Measurements from ENCODE around the gene ITGA11. TPM values are rescaled to one million over a fixed set of nuclear protein-coding genes. Genes with fewer than 3 reads are reported as not detected.

ITGA11 gene
- polyA plus RNA-seq, 6 donors from 2014 or later: 0.04 TPM; not detected in 5

DNA sequence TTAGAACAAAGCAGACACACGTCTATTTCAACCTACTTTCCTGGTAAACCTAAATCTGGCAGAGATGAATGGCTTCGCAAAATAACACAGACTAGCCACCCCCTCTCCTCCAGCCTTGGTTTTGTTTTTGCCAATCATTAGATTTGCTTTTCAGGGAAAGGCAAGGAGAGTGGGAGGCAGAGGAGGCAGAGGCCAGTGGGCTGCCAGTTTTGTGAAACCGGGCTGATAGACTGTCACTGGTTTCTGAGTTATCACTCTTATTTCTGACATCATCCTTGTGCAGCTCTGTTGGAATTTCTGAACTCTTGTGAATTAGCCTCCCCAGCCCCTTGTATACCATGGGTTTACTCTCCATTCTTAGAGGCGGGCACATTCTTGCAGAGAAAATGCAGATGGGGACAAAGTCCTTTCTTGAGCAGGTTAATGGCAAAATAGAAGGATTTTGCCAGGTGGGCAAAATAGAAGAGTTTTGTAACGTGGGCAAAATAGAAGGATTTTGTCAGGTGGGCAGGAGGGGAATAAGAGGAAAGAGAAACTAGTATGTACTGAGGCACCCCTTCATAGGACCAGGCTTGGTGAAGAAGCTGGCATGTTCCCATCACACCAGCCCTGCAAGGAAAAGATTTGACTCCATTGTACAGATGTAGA is 157.6 kb downstream of the ITGA11 start:
- Mint-ChIP-seq H3K27me3 (no peaks in the 10 kb centered on the region), H3K4me3 (peak overlapping the region in 2 of 8 donors; percentile 65 to 97), H3K27ac (peak overlapping the region in 1 of 6 donors; percentile 16), H3K4me1 (peaks cover 20 to 25% (median 22%) of the 10 kb centered on the region in 3 donors), H3K9me3 (no peaks in the 10 kb centered on the region), H3K36me3 (no peaks in the 10 kb centered on the region)
- DNase-seq: no peak
- ATAC-seq (ENCODE audit: low read depth in 2 of 2): no peak

DNA sequence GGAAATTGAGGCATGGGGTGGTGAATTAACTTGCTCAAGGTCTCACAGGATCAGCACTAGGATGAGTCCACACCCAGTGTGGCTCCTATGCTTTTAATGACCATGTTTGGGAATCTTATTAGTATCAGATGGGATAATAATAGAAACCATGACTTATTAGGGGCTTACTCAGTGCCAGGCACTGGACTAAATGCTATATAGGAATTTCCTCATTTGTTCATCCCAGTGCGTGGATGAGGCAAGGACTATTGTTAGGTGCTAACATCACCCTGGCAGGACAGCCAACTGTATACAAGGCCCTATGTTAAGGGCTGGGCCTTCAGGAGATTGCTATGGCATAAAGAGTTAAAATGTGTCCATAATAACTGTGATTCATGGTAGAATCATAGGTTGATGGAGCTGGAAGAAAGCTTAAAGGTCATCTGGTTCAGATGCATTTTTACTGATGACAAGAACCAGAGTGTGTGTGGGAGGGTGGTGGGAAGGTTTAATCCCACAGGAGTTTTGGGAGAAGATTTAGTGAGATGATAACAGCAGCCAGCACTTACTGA is 159.2 kb downstream of the ITGA11 start:
- Mint-ChIP-seq H3K4me3 (peak overlapping the region in 1 of 8 donors; percentile 97), H3K27ac (no peak overlapping the region)

DNA sequence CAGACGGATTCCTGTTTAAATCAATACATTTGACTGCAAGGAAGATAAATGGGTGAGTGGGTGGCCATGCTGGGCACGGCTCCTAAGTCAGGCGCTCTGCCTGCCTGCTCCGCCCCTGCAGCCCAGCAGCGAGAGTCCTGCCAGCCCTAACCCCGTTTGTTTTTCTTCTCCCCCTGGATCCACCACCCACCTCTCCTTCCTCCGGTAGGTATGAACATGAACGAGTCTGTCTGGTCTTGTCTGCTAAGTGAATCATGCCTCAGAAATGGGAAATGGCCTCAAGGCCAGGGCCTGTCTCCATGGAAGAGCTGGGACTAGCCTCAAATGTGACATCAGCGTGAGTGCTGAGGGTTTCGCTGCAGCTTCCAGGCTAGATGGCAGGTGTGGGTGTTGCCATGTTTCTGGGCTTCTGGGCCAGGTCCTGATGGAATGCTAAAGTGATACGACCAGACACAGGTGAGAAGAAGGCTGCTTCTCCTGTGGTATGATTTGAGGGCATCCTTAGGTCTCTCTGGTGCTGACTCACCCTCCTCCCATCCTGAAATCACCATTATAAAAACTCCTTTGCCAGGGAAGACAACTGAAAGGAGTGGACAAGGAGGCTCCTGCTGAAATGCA is 160.0 kb downstream of the ITGA11 start:
- ATAC-seq (ENCODE audit: low read depth in 2 of 2): no peak
- Mint-ChIP-seq H3K27ac (no peak overlapping the region), H3K27me3 (peaks cover 0 to 11% (median 8%) of the 10 kb centered on the region in 3 donors), H3K9me3 (no peaks in the 10 kb centered on the region), H3K4me1 (peaks cover 6 to 8% (median 6%) of the 10 kb centered on the region in 3 donors), H3K4me3 (no peak overlapping the region), H3K36me3 (no peaks in the 10 kb centered on the region)
- DNase-seq: no peak

More for the DNA sequence above, 159.2 kb downstream of the ITGA11 start:
- no peak for ATAC-seq (ENCODE audit: low read depth in 2 of 2)
- Mint-ChIP-seq H3K9me3 (no peaks in the 10 kb centered on the region), H3K36me3 (no peaks in the 10 kb centered on the region), H3K4me1 (peaks cover 10 to 14% (median 12%) of the 10 kb centered on the region in 3 donors), H3K27me3 (peaks cover 0 to 7% (median 3%) of the 10 kb centered on the region in 3 donors)
- DNase-seq: no peak

DNA sequence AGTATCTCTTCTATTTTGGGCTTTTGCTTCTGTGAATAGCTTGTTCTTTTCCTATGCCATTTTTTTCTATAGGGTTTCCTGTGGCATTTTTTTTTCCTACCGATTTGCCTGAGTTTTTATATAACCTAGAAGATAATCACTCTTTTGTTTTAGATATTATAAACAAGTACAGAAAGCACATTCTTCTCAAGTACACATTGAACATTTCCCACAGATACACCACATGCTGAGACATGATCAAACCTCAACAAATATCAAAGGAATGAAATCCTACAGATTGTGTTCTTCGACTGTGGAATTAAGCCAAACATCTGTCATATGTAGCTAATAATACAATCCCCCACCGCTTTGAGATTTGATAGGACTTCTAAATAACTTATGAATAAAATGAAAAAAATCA is 163.6 kb downstream of the ITGA11 start:
- no peaks in the 10 kb centered on the region for H3K36me3 Mint-ChIP-seq
- H3K4me1 Mint-ChIP-seq: no peaks in the 10 kb centered on the region
- H3K27me3 Mint-ChIP-seq: peaks cover 4 to 30% (median 22%) of the 10 kb centered on the region in 3 donors
- no peaks in the 10 kb centered on the region for H3K9me3 Mint-ChIP-seq
- ATAC-seq (ENCODE audit: low read depth in 2 of 2) (no peak), DNase-seq (no peak)
- no peak overlapping the region for H3K4me3 Mint-ChIP-seq
- H3K27ac Mint-ChIP-seq: no peak overlapping the region

DNA sequence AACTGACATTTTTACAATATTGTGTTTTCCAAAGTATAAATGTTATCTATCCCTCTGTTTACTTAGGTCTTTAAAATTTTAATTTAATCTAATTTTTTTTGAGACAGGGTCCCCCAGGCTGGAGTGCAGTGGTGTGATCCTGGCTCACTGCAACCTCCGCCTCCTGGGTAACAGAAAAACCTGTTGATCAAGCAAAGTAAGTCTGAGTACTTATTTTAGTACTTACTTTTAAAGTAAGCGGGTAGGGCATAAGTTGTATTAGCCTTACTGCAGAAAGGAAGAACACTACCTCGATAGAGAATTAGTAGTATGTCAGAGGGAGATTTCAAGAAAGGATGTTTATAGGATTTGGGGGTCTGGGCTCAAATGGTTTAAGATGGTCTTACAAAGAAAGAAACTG is 166.3 kb downstream of the ITGA11 start:
- Mint-ChIP-seq H3K4me1 (no peaks in the 10 kb centered on the region), H3K9me3 (no peaks in the 10 kb centered on the region), H3K27me3 (peaks cover 13 to 39% (median 30%) of the 10 kb centered on the region in 3 donors), H3K36me3 (no peaks in the 10 kb centered on the region), H3K4me3 (no peak overlapping the region), H3K27ac (no peak overlapping the region)
- no peak for ATAC-seq (ENCODE audit: low read depth in 2 of 2)
- DNase-seq: no peak

DNA sequence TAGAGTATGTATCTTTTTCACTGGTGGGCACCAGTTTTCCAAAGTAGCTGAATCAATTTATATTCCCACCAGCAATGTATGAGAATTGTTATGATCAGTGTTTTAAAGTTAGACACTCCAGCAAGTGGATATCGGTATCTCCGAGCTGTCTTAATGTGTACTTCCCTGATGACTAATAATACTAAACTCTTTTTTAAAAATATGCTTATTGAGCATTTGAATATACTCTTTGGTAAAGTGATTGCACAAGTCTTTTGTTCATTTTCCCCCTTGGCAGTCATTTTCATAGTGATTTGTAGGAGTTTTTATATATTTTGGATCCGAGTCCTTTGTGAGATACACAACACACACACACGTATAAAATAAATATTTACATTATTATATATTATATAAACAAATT is 166.9 kb downstream of the ITGA11 start:
- Mint-ChIP-seq H3K27ac (no peak overlapping the region), H3K4me3 (no peak overlapping the region), H3K9me3 (no peaks in the 10 kb centered on the region), H3K36me3 (no peaks in the 10 kb centered on the region), H3K4me1 (no peaks in the 10 kb centered on the region), H3K27me3 (peaks cover 13 to 39% (median 30%) of the 10 kb centered on the region in 3 donors)
- no peak for ATAC-seq (ENCODE audit: low read depth in 2 of 2)
- no peak for DNase-seq

DNA sequence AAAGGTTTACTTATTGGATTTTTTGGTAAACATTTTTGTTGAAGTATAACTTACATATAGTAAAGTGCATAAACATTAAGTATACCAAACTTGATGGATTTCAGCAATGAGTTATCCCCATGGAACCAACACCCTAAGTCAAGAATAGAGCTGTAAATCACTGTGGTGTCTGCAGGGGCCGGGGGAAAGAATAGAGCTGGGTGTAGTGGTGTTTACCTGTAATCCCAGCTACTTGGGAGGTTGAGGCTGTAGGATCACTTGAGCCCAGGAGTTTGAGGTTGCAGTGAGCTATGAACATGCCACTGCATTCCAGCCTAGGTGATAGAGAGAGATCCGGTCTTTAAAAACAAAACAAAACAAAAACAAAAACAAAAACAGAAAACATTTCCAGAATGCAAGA is 167.7 kb downstream of the ITGA11 start:
- Mint-ChIP-seq H3K4me1 (no peaks in the 10 kb centered on the region), H3K9me3 (no peaks in the 10 kb centered on the region), H3K27me3 (peaks cover 13 to 39% (median 30%) of the 10 kb centered on the region in 3 donors), H3K36me3 (no peaks in the 10 kb centered on the region), H3K4me3 (no peak overlapping the region), H3K27ac (no peak overlapping the region)
- ATAC-seq (ENCODE audit: low read depth in 2 of 2) (no peak), DNase-seq (no peak)

DNA sequence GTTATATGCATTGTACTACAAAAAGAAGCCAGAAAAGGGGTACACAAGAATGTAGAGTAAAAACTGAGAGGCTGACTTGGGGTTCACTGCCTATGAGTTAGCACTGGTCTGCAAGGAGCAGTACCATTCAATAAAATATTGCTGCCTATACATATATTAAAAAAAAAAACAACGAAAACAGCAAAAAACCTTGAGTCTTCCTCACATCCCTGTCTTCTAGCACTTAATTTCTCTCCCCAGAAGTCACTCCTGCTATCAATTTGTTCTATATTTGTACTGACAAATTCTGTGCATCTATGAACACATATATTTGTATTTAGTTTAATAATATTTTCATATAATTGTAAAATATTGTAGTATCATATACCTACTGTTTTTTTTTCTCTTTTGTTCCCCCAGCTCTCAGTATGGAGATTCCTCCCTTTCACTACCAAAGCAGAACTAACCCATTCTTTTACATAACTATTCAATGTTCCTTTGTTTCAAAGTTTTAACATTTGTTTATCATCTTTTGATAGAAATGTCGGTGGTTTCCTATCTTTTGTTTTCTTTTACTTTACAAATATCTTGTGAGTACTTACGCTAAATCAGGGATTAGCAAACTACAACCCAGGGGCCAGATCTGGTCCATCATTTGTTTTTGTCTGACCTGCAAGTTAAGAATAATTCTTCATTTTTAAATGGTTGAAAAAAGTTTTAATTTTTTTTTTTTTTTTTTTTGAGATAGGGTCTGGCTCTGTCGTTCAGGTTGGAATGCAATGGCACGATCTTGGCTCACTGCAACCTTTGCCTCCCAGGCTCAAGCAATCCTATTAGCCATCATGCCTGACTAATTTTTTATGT is 169.2 kb downstream of the ITGA11 start:
- H3K36me3 Mint-ChIP-seq: no peaks in the 10 kb centered on the region
- no peak for ATAC-seq (ENCODE audit: low read depth in 2 of 2)
- no peak overlapping the region for H3K27ac Mint-ChIP-seq
- H3K4me1 Mint-ChIP-seq: no peaks in the 10 kb centered on the region
- no peak overlapping the region for H3K4me3 Mint-ChIP-seq
- peaks cover 16 to 35% (median 22%) of the 10 kb centered on the region in 3 donors for H3K27me3 Mint-ChIP-seq
- H3K9me3 Mint-ChIP-seq: no peaks in the 10 kb centered on the region
- no peak for DNase-seq

DNA sequence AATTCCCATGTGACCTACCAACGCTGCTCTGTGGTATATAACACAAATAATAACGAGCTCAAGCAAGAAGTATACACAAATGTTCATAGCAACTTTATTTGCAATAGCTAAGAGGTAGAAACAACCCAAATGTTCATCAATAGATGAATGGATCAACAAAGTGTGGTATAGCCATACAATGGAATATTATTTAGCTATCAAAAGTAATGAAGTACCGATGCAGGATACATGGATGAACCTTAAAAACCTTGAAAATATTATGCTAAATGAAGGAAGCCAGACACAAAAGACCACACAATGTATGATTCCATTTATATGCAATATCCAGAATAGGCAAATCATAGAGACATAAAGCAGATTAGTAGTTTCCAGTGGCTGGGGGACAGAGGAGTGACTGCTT is 170.0 kb downstream of the ITGA11 start:
- no peak for ATAC-seq (ENCODE audit: low read depth in 2 of 2)
- no peaks in the 10 kb centered on the region for H3K9me3 Mint-ChIP-seq
- no peak overlapping the region for H3K27ac Mint-ChIP-seq
- peaks cover 0 to 3% (median 0%) of the 10 kb centered on the region in 3 donors for H3K4me1 Mint-ChIP-seq
- H3K4me3 Mint-ChIP-seq: no peak overlapping the region
- H3K27me3 Mint-ChIP-seq: peaks cover 16 to 31% (median 21%) of the 10 kb centered on the region in 3 donors
- H3K36me3 Mint-ChIP-seq: no peaks in the 10 kb centered on the region
- DNase-seq: no peak

DNA sequence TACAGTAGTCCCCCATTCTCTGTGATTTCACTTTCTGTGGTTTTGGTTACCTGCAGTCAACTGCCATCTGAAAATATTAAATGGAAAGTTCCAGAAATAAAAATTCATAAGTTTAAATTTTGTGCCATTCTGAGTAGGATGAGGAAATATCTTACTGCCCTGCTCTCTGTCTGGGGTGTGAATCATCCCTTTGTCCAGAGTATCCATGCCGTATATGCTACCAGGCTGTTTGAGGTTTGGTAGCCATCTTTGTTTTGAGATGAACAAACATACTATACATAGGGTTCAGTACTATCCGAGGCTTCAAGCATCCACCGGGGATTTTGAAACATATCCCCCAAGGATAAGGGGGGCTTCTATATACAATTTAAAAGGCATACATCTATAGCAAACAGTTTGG is 170.7 kb downstream of the ITGA11 start:
- no peak for ATAC-seq (ENCODE audit: low read depth in 2 of 2)
- no peak overlapping the region for H3K27ac Mint-ChIP-seq
- no peak for DNase-seq
- no peaks in the 10 kb centered on the region for H3K36me3 Mint-ChIP-seq
- H3K9me3 Mint-ChIP-seq: no peaks in the 10 kb centered on the region
- peaks cover 16 to 30% (median 29%) of the 10 kb centered on the region in 3 donors for H3K27me3 Mint-ChIP-seq
- H3K4me1 Mint-ChIP-seq: peaks cover 0 to 5% (median 0%) of the 10 kb centered on the region in 3 donors
- no peak overlapping the region for H3K4me3 Mint-ChIP-seq

DNA sequence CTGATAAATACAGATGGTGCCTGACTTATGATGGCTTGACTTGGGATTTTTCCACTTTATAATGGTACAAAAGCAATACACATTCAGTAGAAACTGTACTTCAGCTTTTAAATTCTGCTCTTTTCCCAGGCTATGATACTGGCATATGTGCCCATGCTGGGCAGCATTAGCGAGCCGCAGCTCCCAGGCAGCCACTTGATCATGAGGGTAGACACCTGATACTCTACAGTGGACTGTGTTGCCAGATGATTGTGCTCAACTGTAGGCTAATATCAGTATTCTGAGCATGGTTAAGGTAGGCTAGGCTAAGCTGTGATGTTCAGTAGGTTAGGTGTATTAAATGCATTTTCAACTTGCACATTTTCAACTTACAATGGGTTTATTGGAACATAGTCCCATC is 172.1 kb downstream of the ITGA11 start:
- Mint-ChIP-seq H3K36me3 (no peaks in the 10 kb centered on the region), H3K27me3 (peaks cover 17 to 41% (median 21%) of the 10 kb centered on the region in 3 donors), H3K4me1 (peaks cover 0 to 5% (median 0%) of the 10 kb centered on the region in 3 donors), H3K27ac (no peak overlapping the region), H3K4me3 (no peak overlapping the region), H3K9me3 (no peaks in the 10 kb centered on the region)
- ATAC-seq (ENCODE audit: low read depth in 2 of 2) (no peak), DNase-seq (no peak)

DNA sequence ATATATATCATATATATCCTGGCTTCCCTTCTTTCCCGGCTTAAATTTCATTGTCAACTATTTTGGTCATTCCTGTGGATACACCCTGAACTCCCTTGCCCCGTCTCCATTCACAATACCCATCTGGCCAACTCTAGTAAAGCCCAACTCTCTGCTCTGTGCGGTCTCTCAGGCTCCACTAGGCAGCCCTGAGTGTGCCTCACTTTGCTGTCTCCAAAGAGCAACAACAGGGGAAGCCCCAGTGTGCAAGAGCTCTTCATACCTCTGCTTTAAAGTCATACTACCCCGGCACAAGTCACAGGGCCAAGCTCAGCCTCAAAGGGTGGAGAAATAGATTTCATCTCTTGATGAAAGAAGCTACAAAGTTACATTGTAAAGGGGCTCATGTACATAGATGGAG is 173.3 kb downstream of the ITGA11 start:
- Mint-ChIP-seq H3K4me1 (peaks cover 0 to 5% (median 0%) of the 10 kb centered on the region in 3 donors), H3K27ac (peak overlapping the region in 1 of 6 donors; percentile 9), H3K9me3 (no peaks in the 10 kb centered on the region), H3K4me3 (no peak overlapping the region), H3K36me3 (no peaks in the 10 kb centered on the region), H3K27me3 (peaks cover 17 to 38% (median 24%) of the 10 kb centered on the region in 3 donors)
- DNase-seq (no peak), ATAC-seq (ENCODE audit: low read depth in 2 of 2) (peak in 1 of 2 donors; percentile 41)

DNA sequence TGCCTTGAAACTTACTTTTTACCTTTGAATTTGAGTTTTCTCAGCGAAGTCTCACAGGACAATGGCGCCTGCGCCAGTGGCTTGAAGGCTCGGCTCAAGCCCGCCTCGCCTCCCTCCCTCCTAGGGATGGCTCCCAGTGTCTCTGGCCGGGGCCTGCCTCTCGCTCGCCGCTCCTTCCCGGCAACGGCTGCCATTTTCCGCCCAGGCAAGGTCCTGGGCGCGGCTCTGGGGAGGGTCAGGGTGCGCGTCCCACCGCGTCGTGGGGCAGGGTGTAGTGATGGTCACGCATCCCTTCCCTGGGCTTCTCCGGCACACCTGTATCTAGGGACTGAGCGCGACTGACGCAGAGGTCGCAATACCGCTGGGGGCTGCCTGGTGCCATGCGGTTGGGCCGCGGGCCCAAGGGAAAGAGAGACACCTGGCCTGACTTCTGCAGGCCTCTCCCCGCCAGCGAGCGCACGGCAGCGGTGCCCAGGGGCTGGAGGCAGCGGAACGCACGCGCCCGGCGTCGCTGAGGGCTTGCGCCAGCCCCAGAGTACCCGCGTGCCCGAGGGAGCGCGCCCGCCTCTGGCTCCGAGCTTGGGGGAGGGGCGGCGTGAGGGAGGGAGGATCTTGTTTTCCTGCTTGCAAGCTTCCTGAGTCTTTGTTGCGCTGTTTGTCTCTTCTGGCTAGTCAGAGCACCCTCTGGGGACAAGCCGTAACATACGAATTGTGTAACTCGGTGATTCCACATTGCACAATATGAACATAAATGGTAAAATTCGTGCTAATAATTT is 175.1 kb downstream of the ITGA11 start:
- Mint-ChIP-seq H3K27ac (peak overlapping the region in 1 of 6 donors; percentile 12), H3K4me1 (peaks cover 0 to 5% (median 0%) of the 10 kb centered on the region in 3 donors), H3K9me3 (no peaks in the 10 kb centered on the region), H3K36me3 (no peaks in the 10 kb centered on the region), H3K4me3 (peak overlapping the region; percentile 62 to 78 (median 73)), H3K27me3 (peaks cover 10 to 33% (median 21%) of the 10 kb centered on the region in 3 donors)
- ATAC-seq (ENCODE audit: low read depth in 2 of 2) (peak; percentile 54 to 73), DNase-seq (peak; percentile 19)
